Activated T-helper 1 cell treated with anti-CD3 and anti-CD28 coated beads, Interleukin-12 subunit alpha, Interleukin-12 subunit beta, Interleukin-2, Interleukin-4 antibody, amounts not matched to agents 30 ng/mL and 10 ng/mL and 1 ng/mL, durations not matched to agents 14 hours and 24 hours and 36 hours (primary cell): Measurements from ENCODE around the gene PARD3B. TPM values are rescaled to one million over a fixed set of nuclear protein-coding genes. Genes with fewer than 3 reads are reported as not detected.

Experiments
- DNase-seq: peaks from one replicate; pipeline ENCODE4 v3.0.0; 2021; ENCODE audit warnings: low spot score
- H3K27ac Mint-ChIP-seq: one replicate; pipeline ENCODE4 v1.8.0; 2021; ENCODE audit warnings: mild to moderate bottlenecking, mixed read lengths
- H3K27me3 Mint-ChIP-seq: one replicate; pipeline ENCODE4 v1.8.0; 2022; ENCODE audit warnings: mild to moderate bottlenecking, moderate library complexity, mixed read lengths; ENCODE audit not compliant: insufficient read depth
- H3K36me3 Mint-ChIP-seq: one replicate; pipeline ENCODE4 v1.8.0; 2021; ENCODE audit warnings: low read depth, mixed read lengths
- H3K4me1 Mint-ChIP-seq: one replicate; pipeline ENCODE4 v1.8.0; 2021; ENCODE audit warnings: low read depth, mixed read lengths
- H3K4me3 Mint-ChIP-seq: one replicate; pipeline ENCODE4 v1.8.0; 2021; ENCODE audit warnings: mild to moderate bottlenecking, moderate library complexity, mixed read lengths
- H3K9me3 Mint-ChIP-seq: one replicate; pipeline ENCODE4 v1.8.0; 2021; ENCODE audit warnings: mixed read lengths
- intact Hi-C: fragments of 100-400 bp; cut with micrococcal nuclease; formaldehyde crosslinking; loops from one replicate; pipeline ENCODE4 v1.15.1; 2024
- total RNA-seq: library from RNA; stranded (reverse); gene quantifications from 2 replicates; pipeline ENCODE4 v1.2.3, GENCODE V29; 2022

PARD3B gene
- total RNA-seq, 1 donor from 2014 or later, result 0.26 TPM

DNA sequence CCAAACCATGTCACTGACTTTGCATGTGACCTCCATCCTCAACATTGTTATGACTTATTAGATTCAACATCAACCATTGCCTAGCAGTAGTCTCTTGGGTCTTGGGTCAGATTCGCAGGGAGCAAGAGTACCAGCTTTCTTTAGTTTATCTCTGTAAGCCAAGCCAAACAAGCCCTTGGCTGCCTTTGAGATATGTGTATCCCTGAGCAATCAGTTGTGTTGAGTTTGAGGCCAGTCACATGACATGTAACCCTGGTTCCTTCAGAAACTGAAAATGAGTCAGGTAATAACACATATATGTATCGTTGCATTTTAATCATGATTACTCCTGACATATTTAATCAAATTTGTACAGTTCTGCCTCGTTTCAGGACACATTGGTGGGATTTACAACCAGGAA is 173.3 kb downstream of the PARD3B start:
- Mint-ChIP-seq H3K4me3 (no peak overlapping the region), H3K27ac (no peak overlapping the region), H3K36me3 (no peaks in the 10 kb centered on the region), H3K4me1 (no peaks in the 10 kb centered on the region), H3K27me3 (peaks cover 10% of the 10 kb centered on the region), H3K9me3 (no peaks in the 10 kb centered on the region)
- no peak for DNase-seq
- intact Hi-C loops, result no loop called here

DNA sequence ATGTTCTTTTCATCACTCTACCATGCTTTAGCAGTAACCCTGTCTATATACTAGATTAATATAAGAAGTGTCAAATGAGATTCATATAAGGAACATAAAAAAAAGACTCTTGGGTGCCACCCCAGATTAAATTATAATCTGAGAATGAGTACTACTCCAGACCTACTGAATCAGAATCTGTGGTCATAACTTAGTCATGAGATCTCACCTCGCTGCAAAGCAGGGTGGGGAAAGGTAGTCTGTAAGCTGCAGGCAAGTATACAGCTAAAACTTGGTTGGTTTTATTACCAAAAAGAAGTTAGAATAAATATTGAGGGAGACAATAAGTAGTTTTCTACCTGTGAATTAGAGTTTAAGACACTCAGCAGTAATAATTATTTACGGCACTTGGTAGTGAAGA is 175.6 kb downstream of the PARD3B start:
- no peaks in the 10 kb centered on the region for H3K9me3 Mint-ChIP-seq
- no peaks in the 10 kb centered on the region for H3K4me1 Mint-ChIP-seq
- intact Hi-C loops, result no loop called here
- DNase-seq, result no peak
- H3K27ac Mint-ChIP-seq, result no peak overlapping the region
- H3K27me3 Mint-ChIP-seq, result peaks cover 15% of the 10 kb centered on the region
- H3K4me3 Mint-ChIP-seq, result no peak overlapping the region
- H3K36me3 Mint-ChIP-seq, result no peaks in the 10 kb centered on the region

DNA sequence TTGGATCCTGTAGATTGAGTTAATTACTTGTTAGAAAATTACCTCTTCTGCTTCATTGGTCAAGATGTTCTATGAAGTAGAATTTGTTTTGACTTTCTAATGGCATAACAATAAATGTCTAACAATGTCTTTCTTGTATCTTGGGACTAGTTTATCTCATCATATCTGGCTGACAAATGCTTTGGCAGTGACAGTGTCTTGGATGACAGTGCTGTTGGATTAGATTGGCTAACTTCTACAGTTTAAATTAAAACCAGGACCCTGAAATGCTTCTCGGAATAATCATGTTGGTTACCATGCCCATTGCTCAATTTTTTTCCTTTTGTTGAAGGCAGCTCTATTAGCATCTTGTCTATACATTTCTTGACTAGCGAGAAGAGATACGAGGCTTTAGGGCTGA is 176.9 kb downstream of the PARD3B start:
- DNase-seq, result no peak
- no peaks in the 10 kb centered on the region for H3K36me3 Mint-ChIP-seq
- H3K27ac Mint-ChIP-seq, result no peak overlapping the region
- no peaks in the 10 kb centered on the region for H3K9me3 Mint-ChIP-seq
- no peak overlapping the region for H3K4me3 Mint-ChIP-seq
- H3K27me3 Mint-ChIP-seq, result peaks cover 15% of the 10 kb centered on the region
- intact Hi-C loops, result no loop called here
- no peaks in the 10 kb centered on the region for H3K4me1 Mint-ChIP-seq

DNA sequence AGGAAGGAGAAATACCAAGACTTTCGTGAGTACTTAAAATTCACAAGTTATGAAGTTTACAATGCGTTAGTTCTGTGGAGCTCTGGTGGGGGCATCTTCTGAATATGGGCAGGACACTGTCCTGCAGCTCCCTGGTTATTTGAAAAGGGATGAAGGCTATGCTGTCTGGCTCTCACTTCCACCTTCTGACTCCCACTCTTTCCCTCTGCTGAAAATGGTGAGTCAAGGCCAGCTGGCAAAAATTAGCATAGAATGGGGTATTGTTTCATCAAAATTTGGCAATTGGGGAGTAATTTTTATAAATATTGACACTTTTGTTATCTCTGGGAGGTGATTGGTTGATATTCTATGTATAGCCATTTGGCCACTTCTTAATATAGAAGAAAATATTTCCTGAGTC is 177.4 kb downstream of the PARD3B start:
- no peak overlapping the region for H3K4me3 Mint-ChIP-seq
- H3K27ac Mint-ChIP-seq, result no peak overlapping the region
- no peaks in the 10 kb centered on the region for H3K4me1 Mint-ChIP-seq
- no peaks in the 10 kb centered on the region for H3K9me3 Mint-ChIP-seq
- no peaks in the 10 kb centered on the region for H3K36me3 Mint-ChIP-seq
- DNase-seq, result no peak
- intact Hi-C loops, result no loop called here
- H3K27me3 Mint-ChIP-seq, result peaks cover 12% of the 10 kb centered on the region

DNA sequence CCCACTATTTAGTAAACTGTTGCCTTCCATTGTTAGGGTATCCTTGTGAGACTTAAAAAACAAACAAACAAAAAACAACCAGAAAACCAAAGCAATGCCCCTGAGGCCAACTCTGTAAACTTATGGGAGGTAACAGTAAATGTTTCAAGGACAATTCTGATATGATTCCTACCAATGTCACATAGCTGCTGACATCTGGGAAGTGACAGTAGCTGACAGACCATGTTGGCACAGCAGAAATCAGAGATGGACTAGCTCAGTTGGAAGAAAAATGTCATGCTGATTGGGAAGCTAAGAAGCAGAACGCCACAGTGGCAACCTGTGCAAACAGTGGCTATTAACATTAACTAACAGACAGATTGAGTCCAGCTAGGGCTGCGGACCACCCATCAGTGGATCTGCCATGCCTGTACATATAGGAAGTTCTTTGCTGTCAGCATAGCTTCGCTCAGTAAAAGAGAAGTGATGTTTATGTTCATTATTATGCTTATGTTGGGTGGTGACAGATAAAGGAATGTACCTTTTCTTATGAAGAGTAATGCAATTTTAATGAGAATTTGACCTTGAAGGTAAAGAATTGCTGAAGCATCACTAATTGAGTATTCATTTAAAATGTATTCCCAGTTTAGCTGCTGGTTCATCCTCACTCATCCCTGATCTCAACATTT is 180.6 kb downstream of the PARD3B start:
- Mint-ChIP-seq H3K4me1 (no peaks in the 10 kb centered on the region), H3K4me3 (no peak overlapping the region), H3K9me3 (no peaks in the 10 kb centered on the region), H3K27me3 (peaks cover 11% of the 10 kb centered on the region), H3K36me3 (no peaks in the 10 kb centered on the region), H3K27ac (no peak overlapping the region)
- no peak for DNase-seq
- intact Hi-C loops, result no loop called here

DNA sequence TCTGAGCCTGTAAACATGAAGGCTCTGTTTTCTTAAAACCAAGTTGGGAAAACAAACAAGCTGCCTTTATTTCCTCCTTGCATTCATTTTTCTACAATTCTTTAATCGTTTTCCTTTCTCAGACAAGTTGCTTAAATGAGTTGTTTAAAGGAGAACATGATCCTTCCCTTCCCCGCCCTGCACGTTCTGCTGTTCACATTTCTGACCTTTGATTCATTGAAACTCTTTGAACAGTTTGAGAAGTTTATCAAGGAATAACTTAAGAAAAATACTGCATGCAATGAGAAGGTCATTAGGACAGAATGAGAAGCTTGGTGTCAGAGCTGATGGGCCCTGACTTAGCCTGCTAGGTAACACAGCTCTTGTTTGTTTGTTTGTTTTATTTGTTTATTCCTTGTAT is 181.6 kb downstream of the PARD3B start:
- intact Hi-C loops, result no loop called here
- no peak overlapping the region for H3K27ac Mint-ChIP-seq
- H3K27me3 Mint-ChIP-seq, result peaks cover 7% of the 10 kb centered on the region
- H3K4me3 Mint-ChIP-seq, result no peak overlapping the region
- DNase-seq, result no peak
- no peaks in the 10 kb centered on the region for H3K36me3 Mint-ChIP-seq
- no peaks in the 10 kb centered on the region for H3K4me1 Mint-ChIP-seq
- no peaks in the 10 kb centered on the region for H3K9me3 Mint-ChIP-seq

DNA sequence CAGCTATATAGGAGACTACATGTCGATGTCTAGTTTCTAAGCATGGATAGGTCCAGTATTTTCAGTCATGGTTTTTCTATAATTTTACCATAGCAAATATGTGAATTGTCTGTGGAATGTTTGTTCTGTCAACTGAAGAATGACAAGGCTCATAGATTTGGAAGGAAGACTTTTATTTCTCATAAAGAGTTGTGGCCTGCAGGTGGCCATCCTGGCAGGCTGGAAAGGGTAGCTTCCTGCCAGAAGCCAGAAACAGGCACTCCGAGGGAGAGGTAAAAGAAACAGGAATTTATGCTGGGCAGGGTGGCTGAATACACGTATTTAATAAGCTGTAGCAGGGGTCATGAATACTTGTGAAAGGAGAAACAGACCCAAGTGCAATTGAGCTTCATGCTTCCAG is 182.1 kb downstream of the PARD3B start:
- Mint-ChIP-seq H3K9me3 (no peaks in the 10 kb centered on the region), H3K4me1 (no peaks in the 10 kb centered on the region), H3K36me3 (no peaks in the 10 kb centered on the region), H3K4me3 (no peak overlapping the region), H3K27ac (no peak overlapping the region), H3K27me3 (peaks cover 8% of the 10 kb centered on the region)
- DNase-seq, result no peak
- intact Hi-C loops, result no loop called here

DNA sequence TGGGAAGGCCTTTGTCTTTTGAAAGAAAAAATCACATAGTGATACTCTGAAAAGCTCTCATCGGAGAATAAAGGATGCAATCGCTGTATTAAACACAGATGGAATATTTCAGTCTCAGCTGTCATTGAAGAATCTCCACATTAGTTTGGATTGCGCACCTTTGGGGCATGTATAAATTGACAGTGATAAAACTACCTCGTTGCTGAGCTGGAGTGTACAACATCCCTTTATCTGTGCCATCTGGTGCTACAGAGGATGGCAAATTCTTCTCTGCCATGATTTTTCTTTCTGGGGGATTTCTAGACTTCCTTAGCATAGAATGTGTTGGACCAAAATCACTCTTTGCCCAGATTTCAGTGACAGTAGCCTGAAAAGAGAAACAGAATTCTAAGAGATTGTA is 185.3 kb downstream of the PARD3B start:
- Mint-ChIP-seq H3K27me3 (peaks cover 3% of the 10 kb centered on the region), H3K4me3 (no peak overlapping the region), H3K9me3 (no peaks in the 10 kb centered on the region), H3K4me1 (no peaks in the 10 kb centered on the region), H3K36me3 (no peaks in the 10 kb centered on the region), H3K27ac (no peak overlapping the region)
- intact Hi-C loops, result no loop called here
- no peak for DNase-seq

DNA sequence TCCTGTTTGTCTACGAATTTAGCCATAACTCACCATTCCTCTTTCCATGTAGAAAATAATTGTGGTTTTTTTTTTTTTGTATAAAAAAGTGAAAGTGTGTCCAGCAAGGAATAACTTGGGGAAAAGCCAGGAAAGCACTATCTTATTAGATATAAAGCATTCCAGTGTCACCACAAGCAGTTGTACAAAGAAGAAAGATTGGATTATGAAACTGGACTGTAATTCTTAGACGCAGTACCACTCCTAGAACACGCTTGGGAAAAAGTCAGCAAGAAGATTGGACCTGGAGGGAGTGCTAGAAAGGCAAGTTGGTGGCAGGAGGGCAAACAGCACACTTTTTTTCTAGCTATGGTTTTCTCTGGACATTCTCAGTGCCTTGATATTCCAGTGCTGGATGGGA is 186.7 kb downstream of the PARD3B start:
- no peaks in the 10 kb centered on the region for H3K4me1 Mint-ChIP-seq
- no peaks in the 10 kb centered on the region for H3K36me3 Mint-ChIP-seq
- intact Hi-C loops, result no loop called here
- H3K9me3 Mint-ChIP-seq, result no peaks in the 10 kb centered on the region
- H3K27me3 Mint-ChIP-seq, result peaks cover 3% of the 10 kb centered on the region
- no peak overlapping the region for H3K4me3 Mint-ChIP-seq
- no peak for DNase-seq
- H3K27ac Mint-ChIP-seq, result no peak overlapping the region

DNA sequence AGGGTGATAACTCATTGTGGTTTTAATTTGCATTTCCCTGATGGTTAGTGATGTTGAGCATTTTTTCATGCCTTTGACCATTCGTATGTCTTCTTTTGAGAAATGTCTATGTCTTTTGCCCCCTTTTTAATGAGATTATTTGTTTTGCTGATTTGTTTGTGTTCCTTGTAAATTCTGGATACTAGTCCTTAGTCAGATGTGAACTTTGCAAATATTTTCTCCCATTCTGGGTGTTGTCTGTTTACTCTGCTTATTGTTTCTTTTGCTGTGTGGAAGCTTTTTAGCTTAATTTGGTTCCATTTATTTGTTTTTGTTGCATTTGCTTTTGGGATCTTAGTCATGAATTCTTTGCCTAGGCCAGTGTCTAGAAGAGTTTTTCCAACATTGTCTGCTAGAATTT is 192.0 kb downstream of the PARD3B start:
- DNase-seq, result no peak
- Mint-ChIP-seq H3K9me3 (peaks cover 3% of the 10 kb centered on the region), H3K36me3 (no peaks in the 10 kb centered on the region), H3K27ac (no peak overlapping the region), H3K27me3 (no peaks in the 10 kb centered on the region), H3K4me1 (no peaks in the 10 kb centered on the region), H3K4me3 (no peak overlapping the region)
- intact Hi-C loops, result no loop called here

DNA sequence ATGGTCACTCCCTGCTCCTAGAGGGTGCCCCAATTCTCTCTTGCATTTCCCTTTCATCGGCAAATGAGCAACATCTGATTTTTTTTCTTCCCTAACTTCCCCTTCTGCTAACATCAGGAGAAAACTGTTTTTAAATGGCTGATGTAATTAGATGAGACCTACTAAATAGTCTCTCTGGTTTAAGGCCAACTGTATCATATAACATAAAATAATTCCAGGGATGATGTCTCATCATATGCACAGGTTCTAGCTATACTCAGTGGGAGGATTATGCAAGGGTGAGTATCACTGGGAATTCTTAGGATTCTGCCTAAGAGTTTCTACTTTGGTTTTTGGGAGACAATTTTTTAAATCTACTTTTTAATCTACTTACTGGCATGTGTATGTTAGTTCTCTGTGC is 193.4 kb downstream of the PARD3B start:
- Mint-ChIP-seq H3K27me3 (no peaks in the 10 kb centered on the region), H3K4me3 (no peak overlapping the region), H3K9me3 (peaks cover 3% of the 10 kb centered on the region), H3K4me1 (no peaks in the 10 kb centered on the region), H3K27ac (no peak overlapping the region), H3K36me3 (no peaks in the 10 kb centered on the region)
- no peak for DNase-seq
- intact Hi-C loops, result no loop called here

DNA sequence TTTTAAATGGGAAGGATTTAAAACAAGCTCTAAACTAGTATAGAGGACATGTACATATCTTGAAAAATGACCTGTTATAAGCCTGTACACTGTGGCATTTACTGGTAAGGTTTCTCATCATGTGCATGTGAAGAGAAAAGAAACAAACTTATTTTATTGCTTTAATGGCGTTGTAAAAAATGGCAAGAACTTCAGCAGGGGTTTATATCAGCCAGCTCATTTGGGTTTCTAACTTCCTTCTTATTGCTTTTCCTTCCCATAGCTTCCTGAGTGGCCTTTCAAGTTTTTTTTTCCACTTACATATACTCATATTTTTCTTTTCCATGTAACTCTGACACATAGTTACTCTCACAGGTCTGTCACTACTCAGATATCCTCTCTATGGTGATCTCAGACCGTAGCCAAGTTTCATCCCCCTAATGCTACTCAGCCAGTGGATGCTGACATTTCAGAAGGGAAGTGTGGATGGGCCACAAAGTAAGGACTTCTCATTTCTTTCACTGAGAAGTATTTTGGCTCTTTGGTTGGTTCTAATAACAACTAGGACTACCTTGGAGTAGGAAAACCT is 198.2 kb downstream of the PARD3B start:
- intact Hi-C loops, result no loop called here

DNA sequence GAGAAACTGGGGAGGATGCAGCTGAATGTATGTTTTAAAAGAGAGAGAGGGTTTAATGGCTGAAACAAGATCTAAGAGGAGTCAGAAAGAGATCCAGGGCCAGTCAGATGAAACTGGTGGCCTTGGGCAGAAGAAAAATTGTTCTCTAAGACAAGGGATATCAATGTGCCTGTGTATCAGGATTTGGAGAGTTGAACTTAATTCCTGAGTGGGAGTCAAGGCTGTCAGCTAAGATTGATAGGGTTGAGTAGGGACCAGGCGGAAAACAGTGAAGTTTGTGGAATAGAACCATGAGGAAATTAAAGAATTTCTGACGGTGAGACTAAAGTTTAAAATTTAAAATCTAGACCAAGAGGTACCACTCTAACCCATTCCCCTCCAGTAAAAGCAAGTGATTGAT is 199.2 kb downstream of the PARD3B start:
- intact Hi-C loops, result no loop called here
- H3K27ac Mint-ChIP-seq, result no peak overlapping the region

More for the DNA sequence above, 198.2 kb downstream of the PARD3B start:
- H3K27me3 Mint-ChIP-seq, result no peaks in the 10 kb centered on the region
- no peak for DNase-seq
- no peak overlapping the region for H3K4me3 Mint-ChIP-seq
- no peaks in the 10 kb centered on the region for H3K4me1 Mint-ChIP-seq
- no peaks in the 10 kb centered on the region for H3K36me3 Mint-ChIP-seq
- no peak overlapping the region for H3K27ac Mint-ChIP-seq
- H3K9me3 Mint-ChIP-seq, result no peaks in the 10 kb centered on the region

DNA sequence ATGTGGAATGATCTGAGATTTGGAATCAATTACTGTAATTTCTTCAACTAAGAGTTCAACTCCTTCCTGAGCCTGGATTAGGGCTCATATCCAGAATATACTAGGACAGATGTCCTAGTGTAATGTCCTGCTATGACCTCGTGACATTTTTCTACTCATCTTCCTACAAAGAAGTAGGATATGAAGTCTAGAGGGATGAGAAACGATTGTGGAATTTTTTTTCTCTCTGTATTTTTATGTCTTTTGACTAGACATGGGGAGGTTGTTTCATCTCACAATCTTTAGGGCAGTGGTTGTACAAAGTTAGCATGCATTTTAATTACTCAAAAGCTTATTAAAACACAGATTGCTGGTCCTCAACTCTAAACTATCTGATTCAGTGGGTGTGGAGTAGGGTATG is 203.0 kb downstream of the PARD3B start:
- Mint-ChIP-seq H3K27ac (no peak overlapping the region), H3K27me3 (no peaks in the 10 kb centered on the region)
- intact Hi-C loops, result no loop called here

More for the DNA sequence above, 199.2 kb downstream of the PARD3B start:
- Mint-ChIP-seq H3K27me3 (no peaks in the 10 kb centered on the region), H3K9me3 (no peaks in the 10 kb centered on the region), H3K36me3 (no peaks in the 10 kb centered on the region), H3K4me3 (no peak overlapping the region), H3K4me1 (no peaks in the 10 kb centered on the region)
- no peak for DNase-seq

More for the DNA sequence above, 203.0 kb downstream of the PARD3B start:
- Mint-ChIP-seq H3K36me3 (no peaks in the 10 kb centered on the region), H3K4me3 (no peak overlapping the region), H3K4me1 (no peaks in the 10 kb centered on the region), H3K9me3 (no peaks in the 10 kb centered on the region)
- no peak for DNase-seq
